Colon (tissue), 2 donors: ENCODE data around the gene NUTM2E.
"Not testable (repeated sequence)": the region's sequence is repeated elsewhere in the genome, so short reads cannot be mapped to it uniquely, and the experiment has no call there.

ENCODE experiments used
- FAIRE-seq: peaks from 2 replicates; lab custom pipeline; 2012; peaks lifted over from hg19 to GRCh38; lab: Jason Lieb, UNC
- donor health status: control.
- donor health status: control.

The NUTM2E gene

GRCh38 chr10:79866903-79867551 lies 40.5 kb downstream of the NUTM2E start:
- not testable (repeated sequence) for FAIRE-seq

- FAIRE-seq = not testable (repeated sequence)
Observed at GRCh38 chr10:79868023-79868422, 41.5 kb downstream of the NUTM2E start.

DNA sequence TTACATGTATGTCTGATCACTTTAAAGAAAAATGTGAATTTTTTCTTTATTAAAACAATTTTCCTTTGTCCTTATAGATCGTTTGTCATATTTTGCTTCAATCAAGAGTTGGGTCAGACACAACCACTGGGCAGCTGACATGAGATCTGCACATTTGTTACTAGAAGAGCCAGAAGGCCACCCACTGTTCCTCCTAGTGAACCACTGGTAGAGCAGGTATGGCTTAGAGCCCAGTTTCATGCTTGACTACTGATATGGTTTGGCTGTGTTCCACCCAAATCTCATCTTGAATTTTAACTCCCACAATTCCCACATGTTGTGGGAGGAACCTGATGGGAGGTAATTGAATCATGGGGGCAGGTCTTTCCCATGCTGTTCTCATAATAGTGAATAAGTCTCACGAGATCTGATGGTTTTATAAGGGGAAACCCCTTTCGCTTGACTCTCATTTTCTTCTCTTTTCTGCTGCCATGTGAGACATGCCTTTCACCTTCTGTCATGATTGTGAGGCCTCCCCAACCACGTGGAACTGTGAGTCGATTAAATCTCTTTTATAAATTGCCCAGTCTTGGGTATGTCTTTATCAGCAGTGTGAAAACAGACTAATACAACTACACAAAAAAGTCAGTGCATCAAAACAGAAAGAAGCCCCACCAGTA lies 43.0 kb downstream of the NUTM2E start:
- FAIRE-seq = not testable (repeated sequence)

DNA sequence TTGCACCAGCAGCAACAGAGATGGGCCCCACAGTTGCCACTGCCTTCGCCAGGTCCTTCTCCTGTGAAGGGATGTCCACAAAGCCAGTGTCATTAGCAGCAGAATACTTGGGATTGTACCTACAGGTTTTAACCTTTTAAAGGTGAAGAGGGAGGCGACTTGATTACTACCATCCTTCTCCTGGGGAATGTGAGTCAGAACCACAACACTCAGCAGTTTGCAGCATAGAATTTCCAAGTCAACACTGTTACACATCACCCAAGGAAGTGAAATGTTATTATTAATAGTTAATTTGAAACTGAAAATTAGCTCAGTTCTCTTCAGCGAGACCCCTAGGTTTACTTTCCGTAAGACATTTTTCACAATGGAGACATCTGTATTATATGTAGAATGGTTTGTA lies 45.2 kb downstream of the NUTM2E start:
- FAIRE-seq = not testable (repeated sequence)
